ENCODE data around the gene NLGN4Y.

Gene NLGN4Y

DNA sequence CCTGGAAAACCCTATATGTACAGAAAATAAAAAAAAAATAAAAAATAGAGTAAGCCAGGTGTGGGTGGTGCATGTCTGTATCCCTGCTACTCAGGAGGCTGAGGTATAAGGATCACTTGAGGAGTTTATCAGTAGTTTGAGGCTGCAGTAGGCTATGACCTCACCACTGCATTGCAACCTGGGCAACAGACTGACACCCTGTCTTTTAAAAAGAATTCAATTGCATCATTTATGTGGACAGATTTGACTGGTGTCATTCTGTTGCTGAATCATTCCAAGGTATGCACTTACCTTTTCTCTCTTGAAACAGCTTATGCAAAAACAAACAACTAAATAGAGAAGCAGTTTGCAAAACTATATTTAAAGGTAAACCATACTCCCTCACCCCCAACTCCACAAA lies 12.4 kb downstream of the NLGN4Y start:
- H3K4me1 ChIP-seq = no peaks in the 10 kb centered on the region
- H4K20me1 ChIP-seq = no peaks in the 10 kb centered on the region
- no peak overlapping the region for H3K4me2 ChIP-seq
- H3K36me3 ChIP-seq = no peaks in the 10 kb centered on the region
- H3K27ac ChIP-seq = no peak overlapping the region
- no peaks in the 10 kb centered on the region for H3K9me3 ChIP-seq (replicated peaks in 1 of 11)
- TF ChIP-seq Cebpa-rat (IDR thresholded peaks at IDR 0.05) = no peak
- H3K4me3 ChIP-seq = no peak overlapping the region
- H3K9ac ChIP-seq = no peak overlapping the region
- no peaks in the 10 kb centered on the region for H3K27me3 ChIP-seq

DNA sequence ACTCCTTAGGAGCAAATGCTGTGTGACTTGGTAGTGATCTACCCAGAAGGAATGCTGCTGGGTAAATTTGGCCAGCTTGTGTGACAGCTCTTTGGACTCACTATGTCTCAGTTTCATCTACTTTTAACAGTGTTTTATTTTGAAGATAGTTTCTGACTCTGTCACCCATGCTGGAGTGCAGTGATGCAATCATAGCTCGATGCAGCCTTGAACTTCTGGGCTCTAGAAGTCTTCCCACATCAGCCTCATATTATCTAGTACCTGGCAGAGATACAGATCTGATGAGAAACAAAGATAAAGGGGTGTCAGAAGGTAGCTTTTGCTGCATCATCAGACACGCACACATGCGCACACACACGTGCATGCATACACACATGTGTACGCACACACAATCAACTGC lies 19.2 kb downstream of the NLGN4Y start:
- H3K9me3 ChIP-seq (replicated peaks in 1 of 11) = no peaks in the 10 kb centered on the region
- no peak overlapping the region for H3K4me2 ChIP-seq
- no peaks in the 10 kb centered on the region for H3K27me3 ChIP-seq
- H3K9ac ChIP-seq = no peak overlapping the region
- TF ChIP-seq Cebpa-rat (IDR thresholded peaks at IDR 0.05) = no peak
- H3K4me3 ChIP-seq = no peak overlapping the region
- no peaks in the 10 kb centered on the region for H3K36me3 ChIP-seq
- no peaks in the 10 kb centered on the region for H4K20me1 ChIP-seq
- no peaks in the 10 kb centered on the region for H3K4me1 ChIP-seq
- H3K27ac ChIP-seq = no peak overlapping the region

- H3K27ac ChIP-seq = no peak overlapping the region
- no peak overlapping the region for H3K9ac ChIP-seq
- H3K4me1 ChIP-seq = no peaks in the 10 kb centered on the region
- H3K36me3 ChIP-seq = no peaks in the 10 kb centered on the region
- H3K4me3 ChIP-seq = no peak overlapping the region
- H3K9me3 ChIP-seq (replicated peaks in 1 of 11) = no peaks in the 10 kb centered on the region
- no peak overlapping the region for H3K4me2 ChIP-seq
- no peak for TF ChIP-seq Cebpa-rat (IDR thresholded peaks at IDR 0.05)
- H3K27me3 ChIP-seq = no peaks in the 10 kb centered on the region
- no peaks in the 10 kb centered on the region for H4K20me1 ChIP-seq
Measured at GRCh38 chrY:14581294-14581693, 57.0 kb downstream of the NLGN4Y start.

- Histone ChIP-seq H4K20me1 (no peaks in the 10 kb centered on the region), H3K27ac (no peak overlapping the region), H3K4me2 (no peak overlapping the region), H3K9me3 (replicated peaks in 1 of 11) (no peaks in the 10 kb centered on the region), H3K9ac (no peak overlapping the region), H3K4me1 (no peaks in the 10 kb centered on the region), H3K4me3 (no peak overlapping the region), H3K36me3 (no peaks in the 10 kb centered on the region), H3K27me3 (no peaks in the 10 kb centered on the region)
- TF ChIP-seq Cebpa-rat (IDR thresholded peaks at IDR 0.05) = no peak
Measured at GRCh38 chrY:14586725-14587124, 62.4 kb downstream of the NLGN4Y start.

- Histone ChIP-seq H3K4me3 (no peak overlapping the region), H3K27ac (no peak overlapping the region), H4K20me1 (no peaks in the 10 kb centered on the region), H3K9ac (no peak overlapping the region), H3K9me3 (replicated peaks in 1 of 11) (no peaks in the 10 kb centered on the region), H3K4me2 (no peak overlapping the region), H3K36me3 (no peaks in the 10 kb centered on the region), H3K4me1 (no peaks in the 10 kb centered on the region), H3K27me3 (no peaks in the 10 kb centered on the region)
- TF ChIP-seq Cebpa-rat (IDR thresholded peaks at IDR 0.05) = no peak
Measured at GRCh38 chrY:14601372-14601771, 77.0 kb downstream of the NLGN4Y start.

DNA sequence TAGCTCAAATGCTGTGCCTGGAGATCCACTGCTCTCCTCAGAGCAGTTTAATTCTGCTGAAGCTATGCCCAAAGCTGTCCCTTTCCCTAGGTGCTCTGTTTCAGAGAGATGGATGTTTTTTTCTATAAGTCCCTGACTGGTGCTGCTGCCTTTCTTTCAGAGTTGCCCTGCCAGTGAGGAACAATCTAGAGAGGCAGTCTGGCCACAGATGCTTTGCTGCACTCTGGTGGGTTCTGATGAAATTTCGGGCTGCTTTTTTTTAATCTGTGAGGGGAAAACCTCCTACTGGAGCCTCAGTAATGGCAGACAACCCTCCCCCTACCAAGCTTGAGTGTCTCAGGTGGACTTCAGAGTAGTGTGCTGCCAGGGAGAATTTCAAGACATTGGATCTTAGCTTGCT lies 93.3 kb downstream of the NLGN4Y start:
- Histone ChIP-seq H3K9me3 (replicated peaks in 1 of 11) (no peaks in the 10 kb centered on the region), H4K20me1 (no peaks in the 10 kb centered on the region), H3K4me2 (no peak overlapping the region), H3K4me3 (no peak overlapping the region), H3K27ac (no peak overlapping the region), H3K9ac (no peak overlapping the region), H3K27me3 (no peaks in the 10 kb centered on the region), H3K4me1 (no peaks in the 10 kb centered on the region), H3K36me3 (no peaks in the 10 kb centered on the region)
- no peak for TF ChIP-seq Cebpa-rat (IDR thresholded peaks at IDR 0.05)

- Histone ChIP-seq H3K4me2 (no peak overlapping the region), H3K36me3 (no peaks in the 10 kb centered on the region), H4K20me1 (no peaks in the 10 kb centered on the region), H3K9ac (no peak overlapping the region), H3K4me3 (no peak overlapping the region), H3K27ac (no peak overlapping the region), H3K27me3 (no peaks in the 10 kb centered on the region), H3K9me3 (replicated peaks in 1 of 11) (no peaks in the 10 kb centered on the region), H3K4me1 (no peaks in the 10 kb centered on the region)
- no peak for TF ChIP-seq Cebpa-rat (IDR thresholded peaks at IDR 0.05)
Measured at GRCh38 chrY:14618513-14618912, 94.2 kb downstream of the NLGN4Y start.

DNA sequence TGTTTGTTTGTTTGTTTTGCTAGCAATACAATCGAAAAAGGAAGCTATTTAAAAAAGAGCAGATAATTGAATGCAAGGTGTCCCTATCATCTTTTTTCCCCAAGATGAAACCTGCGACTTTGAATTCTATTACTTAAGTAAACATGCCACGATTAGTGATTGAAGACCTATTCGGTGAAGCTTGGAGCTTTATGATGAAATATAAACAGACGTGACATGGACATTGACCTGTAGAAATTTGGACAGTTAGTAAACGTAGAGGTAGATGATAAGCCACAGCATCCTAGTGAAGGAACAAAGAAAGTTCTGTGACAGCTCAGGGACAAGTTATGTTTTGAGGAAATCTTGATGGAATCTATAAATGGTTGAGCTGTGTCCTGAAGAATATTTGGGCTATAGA lies 103.9 kb downstream of the NLGN4Y start:
- H4K20me1 ChIP-seq = no peaks in the 10 kb centered on the region
- no peak overlapping the region for H3K9ac ChIP-seq
- no peaks in the 10 kb centered on the region for H3K4me1 ChIP-seq
- no peak for TF ChIP-seq Cebpa-rat (IDR thresholded peaks at IDR 0.05)
- H3K27me3 ChIP-seq = no peaks in the 10 kb centered on the region
- H3K4me2 ChIP-seq = no peak overlapping the region
- H3K4me3 ChIP-seq = no peak overlapping the region
- H3K9me3 ChIP-seq (replicated peaks in 1 of 11) = no peaks in the 10 kb centered on the region
- no peak overlapping the region for H3K27ac ChIP-seq
- H3K36me3 ChIP-seq = no peaks in the 10 kb centered on the region

DNA sequence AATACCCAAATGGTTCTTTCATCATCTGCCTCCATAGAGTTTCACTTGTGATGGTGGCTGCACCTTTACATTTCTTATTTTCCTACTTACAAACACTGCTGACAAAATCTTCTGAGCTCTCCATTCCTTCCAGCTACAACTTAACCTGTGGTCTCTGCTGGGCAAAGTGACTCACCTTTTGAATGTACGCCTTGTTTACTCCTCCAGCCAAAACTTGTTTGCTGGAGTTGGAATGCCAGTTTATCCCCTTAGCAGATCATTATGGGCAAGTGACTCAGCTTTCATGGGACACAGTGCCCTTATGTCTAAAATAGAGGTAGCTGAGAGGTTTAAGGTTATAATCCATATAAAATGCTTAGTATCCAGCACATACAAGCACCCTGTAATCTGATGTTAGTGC lies 107.3 kb downstream of the NLGN4Y start:
- no peak for TF ChIP-seq Cebpa-rat (IDR thresholded peaks at IDR 0.05)
- no peaks in the 10 kb centered on the region for H3K9me3 ChIP-seq (replicated peaks in 1 of 11)
- no peaks in the 10 kb centered on the region for H4K20me1 ChIP-seq
- no peaks in the 10 kb centered on the region for H3K36me3 ChIP-seq
- no peak overlapping the region for H3K9ac ChIP-seq
- H3K27ac ChIP-seq = no peak overlapping the region
- no peak overlapping the region for H3K4me2 ChIP-seq
- H3K4me3 ChIP-seq = no peak overlapping the region
- no peaks in the 10 kb centered on the region for H3K4me1 ChIP-seq
- no peaks in the 10 kb centered on the region for H3K27me3 ChIP-seq

DNA sequence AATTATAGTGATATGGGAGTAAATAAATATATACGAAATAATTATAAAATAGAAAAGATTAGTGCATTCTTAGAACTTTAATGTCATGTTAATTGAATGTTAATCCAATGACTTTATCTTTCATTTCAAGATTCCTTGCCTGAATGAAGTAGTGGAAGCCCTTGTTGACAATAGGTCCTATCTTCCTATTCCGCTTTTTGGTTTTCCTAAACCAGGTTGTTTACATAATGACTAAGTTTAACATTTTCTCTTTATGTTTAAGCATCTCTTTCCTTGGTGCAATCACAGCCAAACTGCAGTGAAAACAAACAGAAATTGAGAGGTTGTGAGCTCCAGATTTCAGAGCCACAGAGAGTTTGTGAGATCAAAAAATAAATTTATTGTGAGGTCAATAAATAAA lies 109.4 kb downstream of the NLGN4Y start:
- no peak for TF ChIP-seq Cebpa-rat (IDR thresholded peaks at IDR 0.05)
- no peak overlapping the region for H3K4me3 ChIP-seq

DNA sequence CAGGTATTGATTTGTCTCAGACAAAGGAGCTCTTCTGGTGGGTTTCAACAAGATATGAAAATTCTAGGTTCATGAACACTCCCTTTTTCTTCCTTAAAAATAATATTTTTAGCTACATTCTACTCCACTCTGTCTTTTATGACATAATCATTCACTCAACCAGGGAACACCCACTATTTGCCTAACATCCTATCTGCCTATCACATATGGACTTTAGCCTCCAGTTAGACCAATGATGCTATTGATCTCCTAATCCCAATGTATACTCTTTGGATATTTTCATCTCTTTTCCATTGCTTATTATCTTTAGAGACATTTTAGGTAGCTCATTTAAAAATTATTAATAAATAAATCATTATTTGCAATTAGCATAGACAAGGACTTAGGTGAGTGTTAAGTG lies 110.6 kb downstream of the NLGN4Y start:
- H3K36me3 ChIP-seq = no peaks in the 10 kb centered on the region
- no peak overlapping the region for H3K9ac ChIP-seq
- H3K9me3 ChIP-seq (replicated peaks in 1 of 11) = no peaks in the 10 kb centered on the region
- H3K27me3 ChIP-seq = no peaks in the 10 kb centered on the region
- H3K4me3 ChIP-seq = no peak overlapping the region
- H4K20me1 ChIP-seq = no peaks in the 10 kb centered on the region
- TF ChIP-seq Cebpa-rat (IDR thresholded peaks at IDR 0.05) = no peak
- H3K4me2 ChIP-seq = no peak overlapping the region
- no peaks in the 10 kb centered on the region for H3K4me1 ChIP-seq
- H3K27ac ChIP-seq = no peak overlapping the region

More for the DNA sequence above, 109.4 kb downstream of the NLGN4Y start:
- Histone ChIP-seq H4K20me1 (no peaks in the 10 kb centered on the region), H3K9me3 (replicated peaks in 1 of 11) (no peaks in the 10 kb centered on the region), H3K27me3 (no peaks in the 10 kb centered on the region), H3K36me3 (no peaks in the 10 kb centered on the region), H3K4me1 (no peaks in the 10 kb centered on the region), H3K9ac (no peak overlapping the region), H3K4me2 (no peak overlapping the region), H3K27ac (no peak overlapping the region)

All from BLaER1 treated with 17β-estradiol and CSF1 and Interleukin-3, amounts not matched to agents 10 nM and 100 nM (cell line).